H9 (cell line): ENCODE measurements around the gene ADAM23. TPM values are rescaled to one million over a fixed set of nuclear protein-coding genes. Genes with fewer than 3 reads are reported as not detected.

Experiments used
- DNase-seq: peaks from one replicate; pipeline ENCODE4 v3.0.0-alpha.2; 2017
- H2AFZ ChIP-seq: one replicate; pipeline ENCODE4 v1.6.1; 2013; ENCODE audit warnings: mild to moderate bottlenecking, low read length, control low read depth, moderate library complexity
- H2AK5ac ChIP-seq: 2 replicates; pipeline ENCODE4 v1.6.1; 2013; ENCODE audit warnings: low read length, control low read depth, mixed read lengths; ENCODE audit not compliant: insufficient read length
- H2BK120ac ChIP-seq: one replicate; pipeline ENCODE4 v1.6.1; 2013; ENCODE audit warnings: low read depth, mild to moderate bottlenecking, low read length, control low read depth, inconsistent platforms; ENCODE audit not compliant: poor library complexity, severe bottlenecking
- H2BK12ac ChIP-seq: 2 replicates; pipeline ENCODE4 v1.6.1; 2013; ENCODE audit warnings: low read length, control low read depth, mixed read lengths, low read depth; ENCODE audit not compliant: insufficient read length
- H2BK15ac ChIP-seq: 2 replicates; pipeline ENCODE4 v1.6.1; 2013; ENCODE audit warnings: low read depth, low read length, control low read depth
- H2BK20ac ChIP-seq: one replicate; pipeline ENCODE4 v1.6.1; 2013; ENCODE audit warnings: low read depth, mild to moderate bottlenecking, low read length, control low read depth, inconsistent platforms; ENCODE audit not compliant: poor library complexity, severe bottlenecking
- H2BK5ac ChIP-seq: 2 replicates; pipeline ENCODE4 v1.6.1; 2013; ENCODE audit warnings: low read length, control low read depth, mixed read lengths; ENCODE audit not compliant: insufficient read length
- H3K14ac ChIP-seq: 2 replicates; pipeline ENCODE4 v1.6.1; 2013; ENCODE audit warnings: low read length, control low read depth; ENCODE audit not compliant: insufficient read depth
- H3K18ac ChIP-seq: 2 replicates; pipeline ENCODE4 v1.6.1; 2013; ENCODE audit warnings: low read depth, mild to moderate bottlenecking, mixed read lengths, low read length, control low read depth; ENCODE audit not compliant: insufficient read length
- H3K23ac ChIP-seq: 2 replicates; pipeline ENCODE4 v1.6.1; 2013; ENCODE audit warnings: low read length, control low read depth, mixed read lengths, low read depth; ENCODE audit not compliant: insufficient read length
- H3K23me2 ChIP-seq: 2 replicates; pipeline ENCODE4 v1.6.1; 2013; ENCODE audit warnings: low read depth, mild to moderate bottlenecking, mixed read lengths, low read length, control low read depth; ENCODE audit not compliant: insufficient read length, poor library complexity, severe bottlenecking
- H3K27ac ChIP-seq: 2 replicates; pipeline ENCODE4 v1.5.1; 2013; ENCODE audit warnings: low read length, control low read depth, mixed read lengths, low read depth; ENCODE audit not compliant: insufficient read length
- H3K27me3 ChIP-seq: 2 replicates; pipeline ENCODE4 v1.6.1; 2013; ENCODE audit warnings: low read length, control low read depth, inconsistent platforms; ENCODE audit not compliant: insufficient read depth
- H3K4ac ChIP-seq: 2 replicates; pipeline ENCODE4 v1.6.1; 2013; ENCODE audit warnings: low read depth, mild to moderate bottlenecking, control low read depth, inconsistent platforms, low read length, moderate library complexity
- H3K4me1 ChIP-seq: 2 replicates; pipeline ENCODE4 v1.6.1; 2013; ENCODE audit warnings: low read length, control low read depth, inconsistent platforms; ENCODE audit not compliant: insufficient read depth
- H3K4me2 ChIP-seq: 2 replicates; pipeline ENCODE4 v1.6.1; 2013; ENCODE audit warnings: low read length, control low read depth, mixed read lengths; ENCODE audit not compliant: insufficient read length, insufficient read depth
- H3K56ac ChIP-seq: 2 replicates; pipeline ENCODE4 v1.6.1; 2013; ENCODE audit warnings: low read depth, mild to moderate bottlenecking, mixed read lengths, low read length, control low read depth; ENCODE audit not compliant: insufficient read length
- H3K79me1 ChIP-seq: 2 replicates; pipeline ENCODE4 v1.6.1; 2013; ENCODE audit warnings: low read depth, mild to moderate bottlenecking, moderate library complexity, low read length, control low read depth, inconsistent platforms; ENCODE audit not compliant: insufficient read depth, poor library complexity, severe bottlenecking
- H3K79me2 ChIP-seq: 2 replicates; pipeline ENCODE4 v1.6.1; 2013; ENCODE audit warnings: low read length, control low read depth, inconsistent platforms; ENCODE audit not compliant: insufficient read depth
- H3K9ac ChIP-seq: 2 replicates; pipeline ENCODE4 v1.6.1; 2013; ENCODE audit warnings: low read length, control low read depth, mixed read lengths; ENCODE audit not compliant: insufficient read length; ENCODE audit errors: extremely low read depth
- H3K9me3 ChIP-seq: one replicate; pipeline ENCODE4 v1.6.1; 2013; ENCODE audit warnings: low read depth, low read length, inconsistent platforms; ENCODE audit not compliant: control insufficient read depth
- H3T11ph ChIP-seq: one replicate; pipeline ENCODE4 v1.6.1; 2013; ENCODE audit warnings: mild to moderate bottlenecking, low read length, control low read depth, inconsistent platforms
- H4K20me1 ChIP-seq: one replicate; pipeline ENCODE4 v1.6.1; 2013; ENCODE audit not compliant: control insufficient read depth, insufficient read length, insufficient read depth
- H4K5ac ChIP-seq: 2 replicates; pipeline ENCODE4 v1.6.1; 2013; ENCODE audit warnings: low read depth, mild to moderate bottlenecking, mixed read lengths, low read length, control low read depth; ENCODE audit not compliant: insufficient read length
- H4K8ac ChIP-seq: replicated peaks from 2 replicates; pipeline ENCODE4 v1.6.1; 2013; ENCODE audit warnings: low read length, control low read depth, mixed read lengths, low read depth; ENCODE audit not compliant: insufficient read length
- H4K91ac ChIP-seq: 2 replicates; pipeline ENCODE4 v1.6.1; 2013; ENCODE audit warnings: low read depth, mild to moderate bottlenecking, moderate library complexity, mixed read lengths, low read length, control low read depth; ENCODE audit not compliant: insufficient read length
- H3K27ac Mint-ChIP-seq, 3 experiments: 2 replicates in 2 of 3; 3 replicates in 1 of 3; pipeline ENCODE4 v1.8.0; 2020 to 2021; ENCODE audit warnings: mixed read lengths in 3 of 3, mild to moderate bottlenecking in 1 of 3, moderate library complexity in 1 of 3
- H3K27me3 Mint-ChIP-seq: 2 replicates; pipeline ENCODE4 v1.8.0; 2021; ENCODE audit warnings: low read depth, mild to moderate bottlenecking, moderate library complexity, mixed read lengths
- H3K36me3 Mint-ChIP-seq, 3 experiments: 2 replicates in 2 of 3; 3 replicates in 1 of 3; pipeline ENCODE4 v1.8.0; 2020 to 2021; ENCODE audit warnings: low read depth in 3 of 3, mixed read lengths in 3 of 3; ENCODE audit not compliant: insufficient read depth in 1 of 3
- H3K4me1 Mint-ChIP-seq, 2 experiments: 2 replicates each; pipeline ENCODE4 v1.8.0; 2020; ENCODE audit warnings: mixed read lengths in 2 of 2
- H3K4me3 Mint-ChIP-seq, 2 experiments: 2 replicates in 1 of 2; 3 replicates in 1 of 2; pipeline ENCODE4 v1.8.0; 2020 to 2021; ENCODE audit warnings: mild to moderate bottlenecking in 2 of 2, mixed read lengths in 2 of 2, moderate library complexity in 1 of 2
- H3K9me3 Mint-ChIP-seq, 2 experiments: 2 replicates in 1 of 2; 3 replicates in 1 of 2; pipeline ENCODE4 v1.8.0; 2020; ENCODE audit warnings: mild to moderate bottlenecking in 2 of 2, mixed read lengths in 2 of 2, moderate library complexity in 1 of 2
- CTCF ChIP-seq: fragments of 200-600 bp; sonication (generic); conservative IDR thresholded peaks from 3 replicates; pipeline ENCODE4 v1.8.0; 2021; ENCODE audit warnings: antibody characterized with exemption, mild to moderate bottlenecking
- WGBS: extraction: QIAGEN DNeasy Blood & Tissue Kit; methylation state at CpG from one replicate; pipeline ENCODE4 v1.1.7; 2013; ENCODE audit warnings: missing lambda C conversion rate, low lambda C conversion rate, mixed read lengths; ENCODE audit not compliant: insufficient read length; ENCODE audit errors: extremely low coverage; 5-methylcytosine and 5-hydroxymethylcytosine counted together
- total RNA-seq: library from RNA; stranded (reverse); gene quantifications from 2 replicates; pipeline ENCODE4 v1.2.1, GENCODE V29; 2021

ADAM23 gene
- total RNA-seq, 1 experiment from 2014 or later, result 21.4 TPM

GRCh38 chr2:206477296-206477695 lies 34.0 kb downstream of the ADAM23 start:
- H3K4me1 Mint-ChIP-seq, result peaks cover 6 to 8% of the 10 kb centered on the region in 2 experiments
- Histone ChIP-seq H3K79me1 (no peaks in the 10 kb centered on the region), H3K27me3 (no peaks in the 10 kb centered on the region), H2AFZ (no peak overlapping the region), H3K23me2 (no peaks in the 10 kb centered on the region), H3K9ac (no peak overlapping the region), H3K9me3 (no peaks in the 10 kb centered on the region), H3K4me2 (no peak overlapping the region), H2BK20ac (no peak overlapping the region), H2BK15ac (no peak overlapping the region), H3K18ac (no peak overlapping the region), H3K56ac (no peak overlapping the region), H3K4ac (no peak overlapping the region), H4K5ac (no peak overlapping the region), H3K27ac (no peak overlapping the region), H3K4me1 (peaks cover 5% of the 10 kb centered on the region; the same call in 1 of the 2 replicates), H2AK5ac (no peak overlapping the region), H3K79me2 (0 out of 2 replicates have a peak, but pooled peaks cover 2% of the 10 kb centered on the region), H3T11ph (no peak overlapping the region), H4K91ac (no peak overlapping the region), H2BK120ac (no peak overlapping the region), H2BK12ac (no peak overlapping the region), H3K23ac (no peak overlapping the region), H3K14ac (no peak overlapping the region), H2BK5ac (no peak overlapping the region), H4K20me1 (no peaks in the 10 kb centered on the region), H4K8ac (no peak overlapping the region)
- H3K27ac Mint-ChIP-seq, result no peak overlapping the region
- no peak for DNase-seq
- no peaks in the 10 kb centered on the region for H3K27me3 Mint-ChIP-seq
- TF ChIP-seq CTCF, result no peak
- no peak overlapping the region for H3K4me3 Mint-ChIP-seq
- H3K36me3 Mint-ChIP-seq, result peaks cover 7 to 15% (median 14%) of the 10 kb centered on the region in 3 experiments
- H3K9me3 Mint-ChIP-seq, result peaks cover 4 to 7% of the 10 kb centered on the region in 2 experiments; a peak in 4 of 5 replicates
- WGBS, result no CpG with 5 or more reads among the region's 1 CpG
